Stimulated activated CD8-positive, alpha-beta memory T cell treated with anti-CD3 and anti-CD28 coated beads, Interleukin-4, amount 100 ng/mL, for 4 hours (primary cell): Measurements from ENCODE around the gene RAB11B.
A peak's percentile ranks its signal among the peaks of the same experiment; 100 is the strongest.
"Not testable (repeated sequence)": the region's sequence is repeated elsewhere in the genome, so short reads cannot be mapped to it uniquely, and the experiment has no call there.

ENCODE experiments used
- DNase-seq, 2 donors: peaks; one replicate each; pipeline ENCODE4 v3.0.0-alpha.2; 2020; ENCODE audit warnings: low read depth in 2 of 2, low spot score in 1 of 2

The RAB11B gene

GRCh38 chr19:8393871-8394250 is 3.7 kb downstream of the RAB11B start:
- no peak for DNase-seq

DNA sequence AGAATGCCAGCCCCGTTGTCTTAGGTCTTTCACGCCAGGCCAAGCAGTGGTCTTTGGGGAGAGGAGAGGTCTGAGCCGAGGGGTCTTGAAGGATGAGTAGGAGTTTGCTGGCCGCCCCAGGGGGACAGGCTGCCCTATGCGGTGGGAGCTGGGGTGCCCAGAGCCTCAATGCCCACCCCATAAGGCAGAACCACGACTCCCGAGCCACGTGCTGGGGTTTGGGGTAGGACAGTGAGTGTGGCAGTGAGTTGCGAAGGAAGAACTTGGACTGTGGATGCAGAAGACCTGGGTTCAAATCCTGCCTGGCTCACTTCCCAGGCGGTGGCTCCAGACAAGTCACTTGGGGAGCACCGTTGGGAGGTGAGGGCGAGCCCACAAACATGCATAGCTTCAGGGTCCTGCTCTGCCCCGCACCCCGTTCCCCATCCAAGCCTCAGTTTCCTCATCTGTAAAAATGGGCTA is 5.5 kb downstream of the RAB11B start:
- no peak for DNase-seq

DNA sequence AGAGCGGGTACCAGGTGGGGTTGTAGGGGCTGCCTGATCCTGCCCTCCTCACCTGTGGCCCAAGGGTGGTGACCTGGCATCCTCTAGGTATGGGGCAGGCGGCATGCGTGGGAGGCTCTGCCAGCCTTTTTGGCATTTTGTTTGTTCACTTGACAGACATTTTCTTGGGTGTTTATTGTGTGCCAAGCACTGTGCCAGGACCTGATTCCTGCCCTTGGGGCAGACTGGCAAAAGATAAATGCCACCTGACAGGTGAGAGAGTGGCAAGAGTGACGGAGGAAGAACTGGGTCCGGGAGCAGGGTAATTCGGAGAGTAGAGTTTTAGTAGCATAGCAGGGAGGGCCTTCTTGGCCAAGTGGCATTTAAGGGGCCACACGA is 6.0 kb downstream of the RAB11B start:
- no peak for DNase-seq

GRCh38 chr19:8396563-8397203 is 6.5 kb downstream of the RAB11B start:
- peak; percentile 32 to 52 for DNase-seq

DNA sequence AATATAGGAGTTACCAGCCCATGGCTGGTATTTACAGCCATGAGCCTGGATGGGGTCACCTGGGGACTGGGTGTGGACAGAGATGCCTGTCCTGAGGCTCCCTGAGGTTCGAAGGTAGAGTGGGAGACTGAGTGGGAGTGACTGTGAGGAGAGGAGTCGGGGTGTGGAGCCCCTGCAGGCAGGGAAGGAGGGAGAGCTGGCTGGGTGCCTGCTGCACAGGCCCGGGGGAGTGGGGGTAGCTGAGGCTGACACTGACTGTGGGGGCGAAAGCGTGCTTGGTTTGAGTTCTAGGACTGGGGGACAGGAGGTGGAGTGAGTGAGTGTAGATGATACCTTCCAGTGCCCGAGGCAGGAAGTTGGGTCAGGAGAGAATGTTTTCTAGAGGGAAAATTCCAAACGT is 7.1 kb downstream of the RAB11B start:
- no peak for DNase-seq

DNA sequence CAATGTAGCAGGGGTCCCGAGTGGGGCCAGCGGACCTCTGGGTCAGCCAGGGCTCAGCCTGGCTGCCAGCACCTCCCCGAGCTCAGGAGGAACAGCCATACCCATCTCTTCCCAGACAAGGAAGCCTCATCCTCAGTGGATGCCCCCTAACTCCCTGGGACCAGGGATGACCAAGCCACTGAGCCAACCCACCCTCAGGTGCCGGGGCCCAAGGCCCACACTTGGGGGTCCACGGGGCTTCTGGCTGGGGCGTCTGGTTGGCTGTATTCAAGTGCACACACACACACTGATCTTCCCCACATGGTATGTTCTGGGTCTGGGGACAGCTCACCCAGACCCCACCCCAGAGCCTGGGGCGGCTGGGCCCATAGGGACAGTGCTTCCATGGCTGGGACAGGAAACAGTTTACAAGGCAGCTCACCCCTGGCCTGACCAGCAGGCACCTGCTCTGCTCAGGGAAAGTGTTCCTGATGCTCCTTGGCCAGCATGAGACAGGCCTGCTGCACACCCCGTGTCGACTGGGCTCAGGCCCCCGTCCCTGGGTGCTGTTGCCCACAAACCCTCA is 7.7 kb downstream of the RAB11B start:
- no peak for DNase-seq

DNA sequence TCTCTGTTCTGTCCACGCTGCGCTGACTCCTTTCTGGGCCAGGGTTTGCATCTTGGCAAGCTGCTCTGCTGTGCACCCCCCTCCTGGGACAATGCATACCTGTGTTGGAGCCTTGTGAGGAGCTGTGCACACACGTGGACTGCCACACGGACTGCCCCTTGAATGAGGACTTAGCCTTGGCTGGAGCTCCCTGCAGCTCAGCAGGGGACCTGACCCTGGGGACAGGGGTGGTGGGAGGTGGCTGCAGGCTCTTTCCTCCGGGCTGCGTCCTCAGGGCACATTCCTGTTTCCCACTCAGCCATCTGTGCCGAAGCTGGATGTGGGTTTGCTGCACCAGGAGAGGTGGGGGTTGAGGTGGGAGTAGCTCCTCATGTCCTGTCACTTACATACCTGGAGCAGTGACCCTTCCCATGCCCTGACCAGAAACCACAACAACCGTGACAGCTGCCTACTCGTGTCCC is 8.2 kb downstream of the RAB11B start:
- DNase-seq = no peak

DNA sequence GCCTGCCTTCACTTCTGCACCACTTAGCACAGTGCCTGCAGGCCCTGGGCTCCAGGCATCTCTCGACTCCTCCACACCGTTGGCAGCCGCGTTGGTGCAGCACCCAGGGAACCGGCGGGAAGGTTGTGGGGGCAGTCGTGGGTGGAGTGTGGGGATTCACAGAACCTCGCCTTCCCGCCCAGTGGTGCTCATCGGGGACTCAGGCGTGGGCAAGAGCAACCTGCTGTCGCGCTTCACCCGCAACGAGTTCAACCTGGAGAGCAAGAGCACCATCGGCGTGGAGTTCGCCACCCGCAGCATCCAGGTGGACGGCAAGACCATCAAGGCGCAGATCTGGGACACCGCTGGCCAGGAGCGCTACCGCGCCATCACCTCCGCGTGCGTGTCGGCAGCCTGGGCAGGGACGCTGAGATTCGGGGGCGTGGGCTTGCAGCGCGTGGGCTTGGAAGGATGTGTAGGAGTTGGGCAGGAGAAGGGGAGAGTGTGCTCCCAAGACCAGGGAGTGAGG is 9.6 kb downstream of the RAB11B start:
- no peak for DNase-seq

DNA sequence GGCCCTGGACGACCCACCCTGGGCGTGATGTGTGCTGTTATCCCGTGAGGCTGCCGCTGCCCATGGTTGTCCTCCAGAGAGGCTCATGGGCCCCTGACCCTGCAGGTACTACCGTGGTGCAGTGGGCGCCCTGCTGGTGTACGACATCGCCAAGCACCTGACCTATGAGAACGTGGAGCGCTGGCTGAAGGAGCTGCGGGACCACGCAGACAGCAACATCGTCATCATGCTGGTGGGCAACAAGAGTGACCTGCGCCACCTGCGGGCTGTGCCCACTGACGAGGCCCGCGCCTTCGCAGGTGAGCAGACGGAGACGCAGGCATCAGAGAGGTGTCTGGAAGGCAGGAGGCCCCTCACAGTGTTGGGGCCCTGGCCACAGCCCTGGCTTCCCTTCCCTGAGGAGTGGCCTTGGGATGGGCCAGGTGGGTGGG is 11.8 kb downstream of the RAB11B start:
- DNase-seq = no peak

GRCh38 chr19:8403098-8403819 is 13.1 kb downstream of the RAB11B start:
- no peak for DNase-seq

DNA sequence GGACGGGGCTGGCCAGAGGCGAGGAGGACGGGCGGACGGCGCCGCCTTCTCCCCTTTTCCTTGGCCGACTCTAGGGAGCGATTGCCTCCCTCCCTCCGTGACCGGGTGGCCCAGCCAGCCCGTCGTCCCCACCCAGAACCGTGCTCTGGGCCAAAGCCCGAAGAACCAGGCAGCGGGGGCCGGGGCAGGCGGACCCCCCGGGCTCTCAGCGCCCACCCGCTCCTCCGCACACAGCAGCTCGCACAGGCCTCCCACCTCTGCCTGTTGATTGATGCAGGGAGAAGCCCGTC is 13.6 kb downstream of the RAB11B start:
- no peak for DNase-seq

- no peak for DNase-seq
These were observed 14.4 kb downstream of the RAB11B start for GRCh38 chr19:8404391-8405151.

- not testable (repeated sequence) for DNase-seq
These were observed 20.6 kb downstream of the RAB11B start for GRCh38 chr19:8410718-8411117.

- peak; percentile 89 to 91 for DNase-seq
These were observed 22.8 kb downstream of the RAB11B start, which contains the start of gene MARCHF2 for GRCh38 chr19:8412783-8413628. Gene MARCHF2, plus strand, starts transcription at chr19:8413305. Its CDS starts 8,536 bp downstream, at chr19:8421841.

DNA sequence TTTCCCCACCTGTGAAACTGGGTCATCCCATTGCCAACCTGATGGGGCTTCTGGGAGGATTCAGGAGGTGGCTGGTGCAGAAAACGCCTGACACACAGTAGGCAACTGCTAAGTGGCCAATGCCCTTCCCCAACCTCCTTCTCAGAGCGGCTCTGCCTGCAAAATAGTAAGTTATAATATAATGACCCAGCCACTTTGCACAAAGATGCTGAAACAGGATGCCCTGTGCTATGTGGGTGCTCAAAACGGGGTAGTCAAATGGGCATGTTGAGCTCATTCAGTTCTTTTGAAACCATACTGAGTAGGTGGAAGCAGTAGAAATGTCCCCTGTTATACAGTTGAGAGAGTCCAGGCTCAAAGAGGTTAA is 23.5 kb downstream of the RAB11B start:
- DNase-seq = no peak

GRCh38 chr19:8416796-8417195 is 26.6 kb downstream of the RAB11B start:
- DNase-seq = no peak

DNA sequence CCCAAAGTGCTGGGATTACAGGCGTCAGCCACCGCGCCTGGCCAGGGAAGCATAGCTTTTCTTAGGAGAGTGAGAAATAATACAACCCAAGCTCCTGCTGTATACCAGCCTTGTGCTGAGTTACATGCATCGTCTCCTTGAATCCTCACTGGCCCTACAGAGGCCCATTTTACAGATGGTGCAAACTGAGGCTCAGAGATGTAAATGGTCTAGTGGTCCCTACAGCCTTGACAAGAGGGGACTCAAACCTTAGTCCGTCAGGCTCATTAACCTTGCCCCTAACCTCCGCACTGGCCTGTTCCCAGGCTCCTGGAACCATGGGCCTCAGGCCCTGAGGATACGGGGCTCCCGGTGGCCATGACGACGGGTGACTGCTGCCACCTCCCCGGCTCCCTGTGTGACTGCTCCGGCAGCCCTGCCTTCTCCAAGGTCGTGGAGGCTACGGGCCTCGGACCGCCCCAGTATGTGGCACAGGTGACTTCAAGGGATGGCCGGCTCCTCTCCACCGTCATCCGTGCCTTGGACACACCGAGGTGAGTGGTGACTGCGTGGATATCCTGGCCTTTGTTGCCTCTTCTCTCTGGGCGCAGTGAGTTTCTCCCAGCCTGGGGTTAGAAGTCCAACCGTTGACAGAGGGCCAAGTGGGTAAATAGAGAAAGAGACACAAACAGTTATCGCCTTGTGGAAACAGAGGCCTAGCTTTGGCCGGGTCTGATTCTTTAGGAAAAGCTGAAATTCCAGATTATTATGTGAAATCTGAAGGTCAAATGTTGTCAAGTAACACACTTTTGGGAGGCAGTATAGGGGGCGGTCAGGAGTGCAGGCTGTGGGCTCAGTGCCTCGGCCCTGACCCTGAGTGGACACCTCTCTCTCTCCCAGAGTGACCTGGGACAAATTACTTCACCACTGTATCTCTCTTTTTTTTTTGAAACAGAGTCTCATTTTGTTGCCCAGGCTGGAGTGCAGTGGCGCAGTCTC is 31.6 kb downstream of the RAB11B start:
- DNase-seq = no peak

DNA sequence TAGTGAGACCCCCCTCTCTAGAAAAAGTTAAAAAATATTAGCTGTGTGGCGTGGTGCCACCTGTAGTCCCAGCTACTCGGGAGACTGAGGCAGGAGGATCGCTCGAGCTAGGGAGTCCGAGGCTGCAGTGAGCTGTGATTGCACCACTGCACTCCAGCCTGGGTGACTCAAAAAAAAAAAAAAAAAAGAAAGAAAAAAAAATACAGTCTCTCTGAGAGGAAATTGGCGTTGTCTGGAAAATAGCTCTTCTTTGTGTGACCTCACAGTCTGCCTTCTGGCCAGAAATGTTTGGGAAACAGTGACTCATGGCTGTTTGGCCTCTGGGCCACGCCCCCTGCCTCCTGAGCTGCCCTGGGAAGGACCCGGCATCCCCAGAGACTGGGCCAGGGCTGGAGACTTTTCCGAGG is 33.7 kb downstream of the RAB11B start:
- DNase-seq = no peak

GRCh38 chr19:8425331-8425730 is 35.2 kb downstream of the RAB11B start:
- not testable (repeated sequence) for DNase-seq

GRCh38 chr19:8426283-8426682 is 36.1 kb downstream of the RAB11B start:
- DNase-seq = no peak
